HG03039 (cell line): ENCODE results near the gene CRAMP1.

ENCODE experiments used
- ATAC-seq: cut with Tn5 transposase; IDR thresholded peaks from one replicate; pipeline ENCODE4 v1.9.1; 2021; ENCODE audit warnings: mild to moderate bottlenecking, moderate library complexity; ENCODE audit not compliant: unreplicated experiment

CRAMP1 gene

DNA sequence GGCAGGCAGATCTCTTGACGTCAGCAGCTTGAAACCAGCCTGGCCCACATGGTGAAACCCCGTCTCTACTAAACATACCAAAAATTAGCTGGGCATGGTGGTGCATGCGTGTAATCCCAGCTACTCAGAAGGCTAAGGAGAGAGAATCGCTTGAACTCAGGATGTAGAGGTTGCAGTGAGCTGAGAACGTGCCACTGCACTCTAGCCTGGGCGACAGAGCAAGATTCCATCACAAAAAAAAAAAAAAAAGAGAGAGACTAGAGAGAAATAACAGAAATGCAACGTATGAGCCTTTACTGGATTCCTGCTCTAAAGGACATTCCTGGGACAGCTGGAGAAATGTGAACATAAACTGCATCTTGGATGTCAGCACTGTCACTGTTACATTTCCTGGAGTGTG is 11.1 kb upstream of the CRAMP1 start:
- ATAC-seq, result no peak

DNA sequence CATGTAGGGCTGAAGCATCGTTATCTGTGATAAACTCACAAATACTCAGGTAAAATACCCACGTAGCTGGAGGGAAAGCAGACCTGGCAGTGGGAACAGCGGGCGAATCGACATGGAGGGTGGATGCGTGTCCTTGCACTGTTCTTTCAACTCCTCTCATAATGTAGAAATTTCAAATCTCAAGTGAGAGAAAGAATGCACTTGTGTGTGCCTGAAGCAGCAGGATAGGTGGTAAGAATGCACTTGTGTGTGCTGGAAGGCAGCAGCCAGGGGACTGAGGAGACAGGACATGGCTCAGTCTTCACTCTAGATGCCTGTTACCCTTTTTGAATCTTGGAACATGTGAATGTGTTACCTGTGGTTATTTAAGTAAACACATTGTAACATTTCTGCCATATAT is 10.7 kb upstream of the CRAMP1 start:
- ATAC-seq, result no peak

- no peak for ATAC-seq
Observed at GRCh38 chr16:1602285-1602684, 9.9 kb upstream of the CRAMP1 start.

GRCh38 chr16:1606774-1607173 is 5.4 kb upstream of the CRAMP1 start:
- ATAC-seq, result no peak

DNA sequence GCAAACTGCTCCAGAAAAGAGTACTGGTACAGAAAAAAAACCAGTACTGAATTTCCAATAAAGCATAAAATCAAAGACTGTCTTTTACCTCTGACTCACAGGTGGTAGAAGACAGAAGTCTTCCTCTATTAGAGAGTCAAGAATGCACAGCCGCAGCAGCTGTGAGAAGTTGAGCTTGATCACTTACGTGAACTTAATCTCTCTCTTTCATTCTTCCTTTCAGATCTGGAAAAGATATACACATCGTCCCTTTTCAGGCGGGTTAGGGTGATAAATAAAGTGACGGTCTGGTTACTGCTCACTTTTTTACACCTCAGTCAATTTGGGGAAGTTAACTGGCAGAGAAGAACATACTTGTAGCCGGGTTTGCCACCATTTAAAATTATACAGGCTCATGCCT is 4.2 kb upstream of the CRAMP1 start:
- ATAC-seq, result no peak

DNA sequence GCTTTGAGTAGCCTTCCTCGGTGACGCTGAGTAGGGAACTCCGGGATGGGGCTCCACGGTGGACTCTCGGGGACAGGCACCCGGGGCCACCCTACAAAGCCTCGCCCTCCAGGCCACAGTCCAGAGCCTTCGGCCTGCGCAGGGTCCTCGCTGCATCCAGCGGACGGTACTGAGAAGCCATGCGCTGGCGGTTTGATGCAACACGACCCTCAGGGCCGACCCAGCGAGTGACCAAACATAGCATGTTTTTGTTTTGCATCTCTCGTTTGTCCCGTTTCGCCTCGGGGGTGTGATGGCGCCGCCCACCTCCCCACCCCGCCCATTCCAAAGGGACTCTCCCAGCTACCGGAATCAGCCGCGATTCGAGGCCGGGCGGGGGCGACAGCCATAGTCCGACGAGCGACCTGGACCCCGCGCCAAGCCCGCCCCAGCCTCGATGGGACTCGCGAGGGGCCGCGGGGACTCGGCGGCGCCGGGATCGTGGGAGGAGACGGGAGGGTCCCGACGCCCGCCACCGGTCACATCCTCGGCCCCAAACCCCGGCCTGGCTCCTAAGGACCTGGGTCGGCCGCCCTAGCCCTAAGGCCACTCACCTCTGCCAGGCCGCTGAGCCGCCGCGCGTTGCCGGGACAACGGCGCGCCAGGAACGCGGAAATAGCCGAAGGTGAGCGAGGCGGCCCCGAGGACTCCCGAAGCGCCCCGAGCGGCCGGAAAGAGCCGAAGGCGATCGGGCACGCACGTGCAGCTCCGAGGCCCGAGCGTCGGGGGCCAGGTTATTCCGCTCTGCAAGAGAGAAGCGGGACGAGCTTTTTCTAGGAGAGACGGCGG is 1.9 kb upstream of the CRAMP1 start:
- ATAC-seq, result peak; percentile 31

DNA sequence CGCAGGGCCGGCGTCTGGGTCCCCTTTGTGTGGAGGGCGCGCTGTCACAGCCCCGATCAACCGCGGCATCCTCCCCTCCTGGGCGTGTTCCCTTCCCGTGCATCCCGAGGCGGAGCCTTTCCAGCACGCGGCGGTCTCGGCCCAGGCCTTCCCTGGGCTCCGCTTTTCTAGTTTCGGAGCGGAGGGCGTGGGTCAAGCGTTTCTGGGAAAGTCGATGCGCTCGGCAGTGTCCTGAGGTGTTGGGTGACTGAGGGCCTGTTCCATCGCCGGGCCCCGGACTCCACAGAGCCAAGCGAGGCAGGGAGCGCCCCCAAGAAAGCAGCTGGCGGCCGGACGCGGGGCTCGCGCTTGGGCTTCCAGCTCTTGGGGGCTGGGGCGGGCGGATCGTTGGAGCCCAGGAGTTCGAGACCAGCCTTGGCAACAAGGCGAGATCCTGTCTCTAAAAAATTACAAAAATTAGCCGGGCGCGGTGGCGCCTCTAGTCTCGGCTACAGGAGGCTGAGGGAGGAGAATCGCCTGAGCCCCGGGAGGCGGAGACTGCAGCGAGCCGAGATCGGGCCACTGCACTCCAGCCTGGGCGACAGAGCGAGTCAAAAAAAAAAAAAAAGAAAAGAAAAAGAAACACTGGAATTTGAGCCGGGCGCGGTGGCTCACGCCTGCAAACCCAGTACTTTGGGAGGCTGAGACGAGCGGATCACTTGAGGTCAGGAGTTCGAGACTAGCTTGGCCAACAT is 1.1 kb upstream of the CRAMP1 start:
- no peak for ATAC-seq

DNA sequence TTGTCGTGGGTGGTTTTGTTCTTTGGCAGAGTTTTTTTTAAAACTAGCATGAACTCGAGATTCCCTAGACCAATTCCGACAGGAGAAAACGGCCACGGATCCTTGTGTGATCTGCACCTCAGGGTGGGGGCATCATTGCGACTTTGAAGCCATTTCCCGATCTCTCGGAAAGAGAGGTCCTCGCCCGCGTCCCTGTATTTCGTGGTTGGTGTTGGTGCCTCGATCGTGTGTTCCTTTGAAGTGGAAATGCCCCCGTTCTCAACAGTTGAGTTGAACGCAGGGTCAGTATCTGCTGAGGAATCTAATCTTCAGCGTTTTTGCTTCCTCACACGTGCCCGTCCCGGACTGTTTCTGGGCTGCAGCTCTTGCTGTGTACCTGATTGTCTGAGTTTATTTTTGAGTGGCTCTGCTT is 1.1 kb downstream of the CRAMP1 start:
- ATAC-seq, result no peak

- no peak for ATAC-seq
Observed at GRCh38 chr16:1613728-1614455, 1.7 kb downstream of the CRAMP1 start.

- no peak for ATAC-seq
Observed at GRCh38 chr16:1614456-1615102, 2.4 kb downstream of the CRAMP1 start.

DNA sequence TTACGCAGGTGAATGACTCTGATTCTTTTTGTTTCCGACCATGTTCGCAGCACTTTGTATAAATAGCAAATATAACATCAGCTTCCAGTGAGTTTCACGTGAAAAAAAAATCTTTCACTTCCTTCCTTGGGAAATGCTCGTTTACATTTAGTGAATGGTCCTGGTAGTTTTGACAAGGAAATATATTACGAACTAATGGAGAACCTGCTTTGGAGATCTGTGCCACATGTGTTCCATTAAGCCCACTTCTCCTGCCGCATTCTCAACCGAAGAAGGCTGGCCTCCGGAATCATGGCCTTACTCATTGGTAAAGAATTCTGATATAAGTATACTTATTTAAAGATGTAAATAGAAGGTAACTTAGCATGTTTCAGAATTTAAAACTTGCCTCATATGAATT is 3.6 kb downstream of the CRAMP1 start:
- no peak for ATAC-seq

GRCh38 chr16:1619976-1620375 is 7.8 kb downstream of the CRAMP1 start:
- no peak for ATAC-seq

DNA sequence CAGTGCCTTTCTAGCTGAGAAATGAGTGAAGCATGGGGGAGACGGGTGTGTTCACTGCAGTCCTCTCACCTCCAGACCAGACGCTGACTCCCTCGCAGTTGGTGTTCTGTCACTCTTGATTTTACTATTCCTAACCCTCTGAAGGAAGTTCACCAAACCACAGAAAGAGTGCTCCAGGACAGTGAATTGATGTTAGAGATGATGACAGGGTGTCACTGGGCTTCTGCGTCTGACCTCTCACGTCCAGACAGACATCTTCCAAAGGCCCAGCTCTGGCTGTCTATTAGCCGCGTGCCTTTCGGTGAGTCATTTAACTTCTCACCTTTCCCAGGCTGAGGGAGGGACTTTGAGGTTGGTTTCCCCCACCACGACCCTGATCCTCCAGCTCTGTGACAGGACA is 8.2 kb downstream of the CRAMP1 start:
- ATAC-seq, result no peak

DNA sequence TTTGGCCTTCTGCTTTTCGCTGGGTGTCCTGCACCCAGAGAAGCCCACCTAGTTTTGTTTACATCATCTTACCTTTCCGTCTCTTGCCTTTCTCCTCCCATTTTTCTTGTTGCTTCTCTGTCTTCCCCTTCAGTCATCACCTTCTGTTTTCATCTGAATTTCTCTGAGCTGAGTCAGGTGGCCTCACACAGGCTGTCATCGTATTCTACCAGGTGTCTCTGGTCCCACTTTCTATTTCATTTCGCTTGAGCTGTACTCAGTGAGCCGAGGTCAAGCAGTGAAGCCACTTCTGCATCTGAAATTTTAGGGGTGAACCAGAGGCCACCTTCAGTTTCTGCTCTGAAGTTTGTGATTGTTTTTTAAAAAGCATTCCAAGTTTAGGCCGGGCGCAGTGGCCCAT is 9.7 kb downstream of the CRAMP1 start:
- ATAC-seq, result no peak

DNA sequence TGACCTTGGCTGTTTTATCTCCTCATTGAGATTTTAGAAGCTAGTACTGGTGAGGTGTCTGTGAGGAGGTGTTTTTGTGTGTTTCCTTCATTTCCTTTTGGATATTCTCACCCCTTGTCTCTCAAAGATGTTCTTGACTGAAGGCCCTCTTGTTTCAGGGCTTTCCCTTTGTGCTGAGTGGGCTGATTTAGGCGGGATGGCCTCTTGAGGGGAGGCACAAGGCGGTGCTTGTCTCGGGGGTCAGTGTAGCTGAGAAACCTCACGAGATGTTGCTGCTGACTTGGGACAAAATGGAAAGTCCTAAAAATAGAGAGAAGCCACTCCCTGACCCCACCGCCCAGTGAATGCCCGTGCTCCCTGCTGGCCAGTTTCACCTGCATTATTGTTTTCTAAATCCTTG is 14.2 kb downstream of the CRAMP1 start:
- ATAC-seq, result no peak

DNA sequence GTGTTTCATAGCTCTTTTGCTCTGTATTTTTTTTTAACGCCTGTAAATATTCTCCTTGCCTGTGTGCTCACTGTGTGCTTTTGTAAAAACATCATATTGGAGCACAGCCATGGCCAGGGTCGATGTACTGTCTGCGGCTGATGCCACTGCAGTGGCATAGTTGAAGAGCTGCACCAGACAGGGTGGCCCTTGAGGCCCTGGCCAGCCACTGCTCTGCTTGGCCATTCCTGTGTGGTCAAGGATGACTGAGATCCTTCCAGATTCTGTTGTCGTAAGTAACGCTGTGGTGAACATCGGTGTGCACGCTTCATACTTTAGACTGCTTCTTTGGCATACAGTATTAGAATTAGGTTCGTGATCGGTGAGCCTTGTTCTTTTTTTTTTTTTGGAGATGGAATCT is 14.6 kb downstream of the CRAMP1 start:
- ATAC-seq, result no peak

- no peak for ATAC-seq
Observed at GRCh38 chr16:1630450-1631213, 18.5 kb downstream of the CRAMP1 start.

DNA sequence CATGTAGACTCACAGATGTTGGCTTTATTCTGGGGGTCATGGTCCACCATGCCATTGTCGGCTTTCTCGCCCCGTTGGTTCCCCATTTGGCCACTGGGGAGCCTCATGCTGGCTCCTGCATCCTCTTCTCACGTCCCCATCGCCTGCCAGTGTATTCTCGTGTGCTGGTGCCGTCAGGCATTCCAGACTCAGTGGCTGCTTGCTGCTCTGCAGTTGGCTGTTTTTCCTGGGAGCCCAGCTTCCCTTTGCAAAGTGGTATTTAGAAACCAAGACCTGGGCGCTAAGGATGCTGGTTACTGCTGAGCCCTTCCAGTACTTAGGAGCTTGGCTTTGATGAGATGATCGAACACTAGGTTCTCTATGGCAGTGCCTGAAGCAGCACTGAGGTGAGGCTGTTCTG is 19.1 kb downstream of the CRAMP1 start:
- no peak for ATAC-seq

- ATAC-seq, result no peak
Observed at GRCh38 chr16:1631931-1632637, 19.9 kb downstream of the CRAMP1 start.

- no peak for ATAC-seq
Observed at GRCh38 chr16:1632638-1632970, 20.4 kb downstream of the CRAMP1 start.
